HEK293T (cell line): ENCODE data around the gene SNTG2.

ENCODE experiments used
- ARNT ChIP-seq: fragments of 450-650 bp; IDR thresholded peaks from 2 replicates; pipeline ENCODE4 v1.6.1; 2017; ENCODE audit warnings: mild to moderate bottlenecking
- BHLHE40 ChIP-seq: fragments of 450-650 bp; IDR thresholded peaks from 2 replicates; pipeline ENCODE4 v1.6.1; 2016; ENCODE audit warnings: mild to moderate bottlenecking, moderate library complexity, borderline replicate concordance
- CTBP1 ChIP-seq: fragments of 450-650 bp; IDR thresholded peaks from 2 replicates; pipeline ENCODE4 v1.6.1; 2016; ENCODE audit warnings: borderline replicate concordance
- ELF4 ChIP-seq: fragments of 450-650 bp; IDR thresholded peaks from 2 replicates; pipeline ENCODE4 v1.6.1; 2017; ENCODE audit warnings: antibody characterized with exemption
- FOXA1 ChIP-seq: fragments of 450-650 bp; IDR thresholded peaks from 2 replicates; pipeline ENCODE4 v1.6.1; 2016; ENCODE audit warnings: mild to moderate bottlenecking
- FOXM1 ChIP-seq: fragments of 450-650 bp; IDR thresholded peaks from 2 replicates; pipeline ENCODE4 v1.6.1; 2017; ENCODE audit warnings: mild to moderate bottlenecking, borderline replicate concordance
- L3MBTL2 ChIP-seq: fragments of 450-650 bp; conservative IDR thresholded peaks from 2 replicates; pipeline ENCODE4 v1.6.1; 2016; ENCODE audit warnings: mild to moderate bottlenecking
- LEF1 ChIP-seq: fragments of 450-650 bp; IDR thresholded peaks from 2 replicates; pipeline ENCODE4 v1.6.1; 2017; ENCODE audit warnings: mild to moderate bottlenecking, borderline replicate concordance
- NFRKB ChIP-seq: fragments of 450-650 bp; IDR thresholded peaks from 2 replicates; pipeline ENCODE4 v1.6.1; 2016; ENCODE audit warnings: mild to moderate bottlenecking, moderate library complexity
- SP1 ChIP-seq: fragments of 450-650 bp; IDR thresholded peaks from 2 replicates; pipeline ENCODE4 v1.6.1; 2017
- SUZ12 ChIP-seq: fragments of 450-650 bp; IDR thresholded peaks from 2 replicates; pipeline ENCODE4 v1.6.1; 2016; ENCODE audit warnings: mild to moderate bottlenecking
- TARDBP ChIP-seq: fragments of 450-650 bp; IDR thresholded peaks from 2 replicates; pipeline ENCODE4 v1.6.1; 2016
- ZNF384 ChIP-seq: fragments of 450-650 bp; IDR thresholded peaks from 2 replicates; pipeline ENCODE4 v1.6.1; 2016
- TF ChIP-seq, protein P1 (sequence below): fragments of 450-650 bp; IDR thresholded peaks from 2 replicates; pipeline ENCODE4 v1.6.1; 2016

DNA sequence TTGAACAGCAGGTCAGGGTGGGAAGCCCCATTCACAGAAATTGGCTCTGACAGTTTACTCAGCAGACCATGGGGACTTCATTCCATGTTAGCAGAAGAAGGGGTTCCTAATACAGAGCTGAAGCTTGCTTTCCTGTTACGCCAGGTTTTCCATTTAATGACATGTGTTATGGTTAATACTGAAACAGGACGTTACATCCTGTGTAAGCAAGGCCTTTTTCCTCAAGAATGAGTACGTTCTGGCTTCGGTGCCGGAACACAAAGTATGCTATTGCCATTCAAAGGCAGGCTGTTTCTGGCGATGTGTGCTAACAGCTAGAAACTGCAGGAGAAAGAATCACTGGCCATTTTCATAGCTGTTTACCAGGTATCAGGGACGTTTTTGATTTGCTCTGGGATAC, 190.4 kb downstream of the SNTG2 start:
- TF ChIP-seq SUZ12 = no peak
- no peak for TF ChIP-seq FOXA1
- TF ChIP-seq, protein P1, sequence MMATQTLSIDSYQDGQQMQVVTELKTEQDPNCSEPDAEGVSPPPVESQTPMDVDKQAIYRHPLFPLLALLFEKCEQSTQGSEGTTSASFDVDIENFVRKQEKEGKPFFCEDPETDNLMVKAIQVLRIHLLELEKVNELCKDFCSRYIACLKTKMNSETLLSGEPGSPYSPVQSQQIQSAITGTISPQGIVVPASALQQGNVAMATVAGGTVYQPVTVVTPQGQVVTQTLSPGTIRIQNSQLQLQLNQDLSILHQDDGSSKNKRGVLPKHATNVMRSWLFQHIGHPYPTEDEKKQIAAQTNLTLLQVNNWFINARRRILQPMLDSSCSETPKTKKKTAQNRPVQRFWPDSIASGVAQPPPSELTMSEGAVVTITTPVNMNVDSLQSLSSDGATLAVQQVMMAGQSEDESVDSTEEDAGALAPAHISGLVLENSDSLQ = no peak
- TF ChIP-seq NFRKB = no peak
- no peak for TF ChIP-seq ELF4
- TF ChIP-seq LEF1 = no peak
- TF ChIP-seq ZNF384 = no peak
- TF ChIP-seq TARDBP = no peak
- no peak for TF ChIP-seq SP1
- TF ChIP-seq FOXM1 = no peak
- TF ChIP-seq ARNT = no peak
- no peak for TF ChIP-seq L3MBTL2
- no peak for TF ChIP-seq BHLHE40
- no peak for TF ChIP-seq CTBP1
